Gastrocnemius medialis (tissue), 4 donors: ENCODE measurements around the gene CLCA4. TPM values are rescaled to one million over a fixed set of nuclear protein-coding genes. Genes with fewer than 3 reads are reported as not detected.

ENCODE experiments used
- ATAC-seq, 2 donors: fragments of 150-250 bp; one replicate each; pipeline ENCODE4 v1.9.1; 2016
- DNase-seq, 2 donors: peaks; one replicate each; pipeline ENCODE4 v3.0.0-alpha.2; 2019
- H3K27ac ChIP-seq, 4 donors: fragments of 200-600 bp; sonication (generic); 1 replicate in 1 of 4; 2 replicates in 3 of 4; pipeline ENCODE4 v1.5.1; 2016 to 2018; ENCODE audit warnings: mild to moderate bottlenecking in 2 of 4, moderate library complexity in 1 of 4
- H3K27me3 ChIP-seq, 3 donors: fragments of 200-600 bp; sonication (generic) in 2 of 3; 1 replicate in 1 of 3; 2 replicates in 2 of 3; pipeline versions ENCODE4 v1.5.1 to v1.6.0; 2016 to 2019; ENCODE audit warnings: mild to moderate bottlenecking in 1 of 3, moderate library complexity in 1 of 3
- H3K36me3 ChIP-seq, 2 donors: fragments of 200-600 bp; sonication (generic) in 1 of 2; one replicate each; pipeline ENCODE4 v1.5.1; 2017 to 2018
- H3K4me1 ChIP-seq, 2 donors: fragments of 200-600 bp; sonication (generic) in 1 of 2; one replicate each; pipeline ENCODE4 v1.5.1; 2016 to 2017; ENCODE audit warnings: mild to moderate bottlenecking in 2 of 2
- H3K4me3 ChIP-seq, 4 donors: fragments of 200-600 bp; sonication (generic) in 3 of 4; 1 replicate in 1 of 4; 2 replicates in 3 of 4; pipeline ENCODE4 v1.5.1; 2016 to 2019; ENCODE audit warnings: mild to moderate bottlenecking in 2 of 4
- H3K9me3 ChIP-seq, 3 donors: fragments of 200-600 bp; sonication (generic) in 2 of 3; 1 replicate in 1 of 3; 2 replicates in 2 of 3; pipeline ENCODE4 v1.5.1; 2016 to 2019
- CTCF ChIP-seq, 5 experiments: fragments of 450-650 bp in 3 of 5; fragments of 200-600 bp in 2 of 5; sonication (generic) in 2 of 5; IDR thresholded peaks in 4 of 5; conservative IDR thresholded peaks in 1 of 5; 1 replicate in 4 of 5; 2 replicates in 1 of 5; pipeline ENCODE4 v1.5.1; 2016 to 2019; ENCODE audit warnings: antibody characterized with exemption in 5 of 5, mild to moderate bottlenecking in 3 of 5, moderate library complexity in 3 of 5
- POLR2A ChIP-seq, 2 donors: fragments of 450-650 bp; IDR thresholded peaks; one replicate each; pipeline ENCODE4 v1.6.1; 2017; ENCODE audit warnings: antibody characterized with exemption in 2 of 2, mild to moderate bottlenecking in 2 of 2, moderate library complexity in 2 of 2
- in situ Hi-C, 4 donors: fragments of 200-750 bp; cut with MboI; loops; one replicate each; pipeline versions ENCODE4 v1.15.0 to v1.8.0; 2017; ENCODE audit warnings: low sequenced_read_pairs in 4 of 4
- intact Hi-C: fragments of 100-400 bp; cut with DNase I; formaldehyde crosslinking; loops from one replicate; pipeline ENCODE4 v1.15.1; 2023; ENCODE audit warnings: low total_unique reads
- total RNA-seq, 4 donors: library from RNA; depleted of rRNA; stranded (reverse); fragments of >200 nt; gene quantifications; one replicate each; pipeline versions ENCODE4 v1.1.0 to v1.2.3, GENCODE V29; 2016

CLCA4 gene
- total RNA-seq, 4 donors from 2014 or later, result 3.7 TPM; not detected in 3

GRCh38 chr1:86619313-86619712 lies 72.4 kb downstream of the CLCA4 start:
- Histone ChIP-seq H3K4me1 (no peaks in the 10 kb centered on the region), H3K36me3 (no peaks in the 10 kb centered on the region), H3K27ac (no peak overlapping the region), H3K9me3 (no peaks in the 10 kb centered on the region), H3K4me3 (no peak overlapping the region), H3K27me3 (no peaks in the 10 kb centered on the region)
- no peak for DNase-seq
- in situ Hi-C loops (no loop called here), intact Hi-C loops (no loop called here)
- no peak for TF ChIP-seq CTCF (IDR thresholded peaks at IDR 0.05 in 4 of 5, conservative IDR thresholded peaks at IDR 0.05 in 1 of 5)
- no peak for TF ChIP-seq POLR2A (IDR thresholded peaks at IDR 0.05)
- ATAC-seq, result no peak

- in situ Hi-C loops (no loop called here), intact Hi-C loops (no loop called here)
- no peaks in the 10 kb centered on the region for H3K9me3 ChIP-seq
- no peak overlapping the region for H3K4me3 ChIP-seq
- no peaks in the 10 kb centered on the region for H3K4me1 ChIP-seq
- DNase-seq (no peak), ATAC-seq (no peak)
- H3K36me3 ChIP-seq, result no peaks in the 10 kb centered on the region
- H3K27me3 ChIP-seq, result no peaks in the 10 kb centered on the region
- no peak for TF ChIP-seq CTCF (IDR thresholded peaks at IDR 0.05 in 4 of 5, conservative IDR thresholded peaks at IDR 0.05 in 1 of 5)
- TF ChIP-seq POLR2A (IDR thresholded peaks at IDR 0.05), result no peak
- no peak overlapping the region for H3K27ac ChIP-seq
These were observed 74.4 kb downstream of the CLCA4 start for GRCh38 chr1:86621286-86621685.

Other genes starting within 250 kb of the CLCA4 start
- 1 to 10 TPM; 1.7 to 5.4 (median 2.4) TPM for gene ODF2L, start 150.8 kb upstream of the CLCA4 start, total RNA-seq
- gene CLCA2, start 122.9 kb upstream of the CLCA4 start, total RNA-seq, result not detected
- gene CLCA1, start 78.2 kb upstream of the CLCA4 start, total RNA-seq, result 1 to 10 TPM in 1 of 4 donors, not detected in 3; 1.3 TPM
- gene SH3GLB1, start 157.5 kb downstream of the CLCA4 start, total RNA-seq, result 100 to 1,000 TPM in 2 of 4 donors, 10 to 100 TPM in 2; 76.6 to 168 (median 112) TPM